H1 (cell line): Measurements from ENCODE around the gene RRP9. TPM values are rescaled to one million over a fixed set of nuclear protein-coding genes. Genes with fewer than 3 reads are reported as not detected.

ENCODE experiments used
- CTCF ChIA-PET: fragments of 300-600 bp; sonication (Branson Sonifier 250); formaldehyde crosslinking; loops from one replicate; lab custom pipeline; 2021; ENCODE audit not compliant: partially characterized antibody; lab: Charles Lee
- POLR2A ChIA-PET: fragments of 300-600 bp; sonication (Branson Sonifier 250); formaldehyde crosslinking; loops from one replicate; lab custom pipeline; 2021; ENCODE audit warnings: inconsistent platforms; ENCODE audit not compliant: partially characterized antibody; lab: Charles Lee
- DNase-seq, 2 experiments: peaks; one replicate each; pipeline versions ENCODE4 v3.0.0 to v3.0.0-alpha.2; 2010 to 2022; ENCODE audit warnings: low spot score in 2 of 2, low read depth in 1 of 2, mixed read lengths in 1 of 2
- FAIRE-seq: peaks from 2 replicates; lab custom pipeline; 2011; peaks lifted over from hg19 to GRCh38; lab: Jason Lieb, UNC
- H2AFZ ChIP-seq: 2 replicates; pipeline ENCODE4 v1.8.1; 2012; ENCODE audit warnings: low read length, inconsistent platforms
- H2AK5ac ChIP-seq: 2 replicates; pipeline ENCODE4 v1.6.1; 2013; ENCODE audit warnings: low read depth, low read length
- H2BK120ac ChIP-seq: replicated peaks from 2 replicates; pipeline ENCODE3; 2013; ENCODE audit warnings: low read depth, low read length, inconsistent platforms
- H2BK12ac ChIP-seq: 2 replicates; pipeline ENCODE4 v1.6.1; 2013; ENCODE audit warnings: low read depth, low read length
- H2BK15ac ChIP-seq: 2 replicates; pipeline ENCODE4 v1.6.1; 2013; ENCODE audit warnings: low read length
- H2BK20ac ChIP-seq: 2 replicates; pipeline ENCODE4 v1.6.1; 2013; ENCODE audit warnings: low read length
- H2BK5ac ChIP-seq: 2 replicates; pipeline ENCODE4 v1.6.1; 2013; ENCODE audit warnings: low read depth, low read length
- H3K14ac ChIP-seq: 2 replicates; pipeline ENCODE4 v1.6.1; 2013; ENCODE audit warnings: inconsistent platforms; ENCODE audit not compliant: insufficient read length
- H3K18ac ChIP-seq: 2 replicates; pipeline ENCODE4 v1.6.1; 2013; ENCODE audit warnings: low read length; ENCODE audit errors: extremely low read depth
- H3K23ac ChIP-seq: 2 replicates; pipeline ENCODE4 v1.6.1; 2013; ENCODE audit warnings: inconsistent platforms; ENCODE audit not compliant: insufficient read length
- H3K23me2 ChIP-seq: 2 replicates; pipeline ENCODE4 v1.6.1; 2013; ENCODE audit warnings: low read depth, low read length
- H3K27ac ChIP-seq: 2 replicates; pipeline ENCODE4 v1.6.1; 2011; ENCODE audit warnings: low read depth, low read length, inconsistent platforms
- H3K27me3 ChIP-seq, 4 experiments: replicated peaks in 1 of 4; 1 replicate in 1 of 4; 2 replicates in 3 of 4; pipeline versions ENCODE4 v1.6.1 to v1.8.1; 2011 to 2013; ENCODE audit warnings: low read length in 3 of 4, mild to moderate bottlenecking in 3 of 4, inconsistent platforms in 2 of 4, mixed read lengths in 2 of 4, moderate library complexity in 1 of 4; ENCODE audit not compliant: control insufficient read depth in 3 of 4, insufficient read depth in 3 of 4; ENCODE audit errors: extremely low read depth in 1 of 4
- H3K36me3 ChIP-seq, 4 experiments: 2 replicates each; pipeline versions ENCODE4 v1.6.1 to v1.8.1; 2011 to 2013; ENCODE audit warnings: mild to moderate bottlenecking in 4 of 4, low read length in 3 of 4, moderate library complexity in 2 of 4, control low read depth in 1 of 4, inconsistent platforms in 1 of 4; ENCODE audit not compliant: insufficient read depth in 4 of 4, control insufficient read depth in 2 of 4
- H3K4ac ChIP-seq: replicated peaks from 2 replicates; pipeline ENCODE3; 2013; ENCODE audit warnings: low read length, low read depth, mixed read lengths, inconsistent platforms; ENCODE audit not compliant: insufficient read length
- H3K4me1 ChIP-seq, 4 experiments: replicated peaks in 1 of 4; 1 replicate in 1 of 4; 2 replicates in 3 of 4; pipeline versions ENCODE4 v1.6.1 to v1.8.1; 2011 to 2013; ENCODE audit warnings: low read length in 3 of 4, inconsistent platforms in 2 of 4, mixed read lengths in 1 of 4; ENCODE audit not compliant: insufficient read depth in 4 of 4, control insufficient read depth in 3 of 4
- H3K4me2 ChIP-seq, 2 experiments: 2 replicates each; pipeline versions ENCODE4 v1.6.1 to v1.8.1; 2011 to 2013; ENCODE audit warnings: low read depth in 2 of 2, low read length in 2 of 2, control low read depth in 1 of 2, inconsistent platforms in 1 of 2, mild to moderate bottlenecking in 1 of 2; ENCODE audit not compliant: insufficient read depth in 1 of 2
- H3K4me3 ChIP-seq, 4 experiments: fragments of 200-600, 300-600 bp in 1 of 4; sonication (generic), shearing (Covaris generic), sonication (Bioruptor Twin) in 1 of 4; 2 replicates each; pipeline versions ENCODE4 v1.5.1 to v1.8.1; 2011 to 2016; ENCODE audit warnings: low read length in 4 of 4, low read depth in 3 of 4, control low read depth in 2 of 4, inconsistent platforms in 2 of 4, mild to moderate bottlenecking in 2 of 4, mixed read lengths in 1 of 4, moderate library complexity in 1 of 4; ENCODE audit not compliant: insufficient read depth in 2 of 4; ENCODE audit errors: extremely low read depth in 1 of 4
- H3K56ac ChIP-seq: replicated peaks from 2 replicates; pipeline ENCODE3; 2013; ENCODE audit warnings: low read depth, mild to moderate bottlenecking, mixed read lengths, low read length, inconsistent platforms; ENCODE audit not compliant: insufficient read length
- H3K79me1 ChIP-seq: 2 replicates; pipeline ENCODE4 v1.6.1; 2013; ENCODE audit warnings: low read depth, low read length, control low read depth
- H3K79me2 ChIP-seq, 2 experiments: 2 replicates each; pipeline versions ENCODE4 v1.6.1 to v1.8.1; 2012 to 2013; ENCODE audit warnings: low read length in 2 of 2, mild to moderate bottlenecking in 2 of 2, inconsistent platforms in 1 of 2; ENCODE audit not compliant: insufficient read depth in 2 of 2, control insufficient read depth in 1 of 2
- H3K9ac ChIP-seq, 4 experiments: replicated peaks in 1 of 4; 1 replicate in 1 of 4; 2 replicates in 3 of 4; pipeline versions ENCODE4 v1.6.1 to v1.8.1; 2011 to 2013; ENCODE audit warnings: low read depth in 3 of 4, low read length in 3 of 4, control low read depth in 2 of 4, mild to moderate bottlenecking in 2 of 4, moderate library complexity in 2 of 4, inconsistent platforms in 1 of 4; ENCODE audit errors: extremely low read depth in 1 of 4
- H3K9me3 ChIP-seq, 2 experiments: 2 replicates each; pipeline versions ENCODE4 v1.6.1 to v1.8.1; 2012 to 2013; ENCODE audit warnings: mild to moderate bottlenecking in 2 of 2, moderate library complexity in 2 of 2, control low read depth in 1 of 2, inconsistent platforms in 1 of 2, low read depth in 1 of 2, low read length in 1 of 2, mixed read lengths in 1 of 2; ENCODE audit not compliant: insufficient read depth in 2 of 2
- H4K20me1 ChIP-seq, 2 experiments: replicated peaks in 1 of 2; 2 replicates each; pipeline versions ENCODE3 to v1.8.1; 2011 to 2013; ENCODE audit warnings: inconsistent platforms in 2 of 2, low read length in 2 of 2, mild to moderate bottlenecking in 1 of 2; ENCODE audit not compliant: insufficient read depth in 2 of 2, control insufficient read depth in 1 of 2
- H4K5ac ChIP-seq: 2 replicates; pipeline ENCODE4 v1.6.1; 2013; ENCODE audit warnings: low read length, low read depth, mixed read lengths, inconsistent platforms; ENCODE audit not compliant: insufficient read length
- H4K8ac ChIP-seq: 2 replicates; pipeline ENCODE4 v1.8.0; 2013; ENCODE audit warnings: mild to moderate bottlenecking, moderate library complexity, low read length, inconsistent platforms; ENCODE audit not compliant: insufficient read depth; ENCODE audit errors: extremely low read depth
- H4K91ac ChIP-seq: replicated peaks from 2 replicates; pipeline ENCODE3; 2013; ENCODE audit warnings: low read length, mixed read lengths, inconsistent platforms; ENCODE audit not compliant: insufficient read length
- EP300 ChIP-seq, 2 experiments: IDR thresholded peaks; 1 replicate in 1 of 2; 2 replicates in 1 of 2; pipeline ENCODE4 v1.6.1; 2011 to 2012; ENCODE audit warnings: low read depth in 2 of 2, low read length in 2 of 2, mild to moderate bottlenecking in 2 of 2, borderline replicate concordance in 1 of 2, inconsistent platforms in 1 of 2, moderate library complexity in 1 of 2
- JUND ChIP-seq: IDR thresholded peaks from 2 replicates; pipeline ENCODE4 v1.6.1; 2011; ENCODE audit warnings: mild to moderate bottlenecking, improper control_type of control experiment, low read length
- NRF1 ChIP-seq: IDR thresholded peaks from 2 replicates; pipeline ENCODE4 v1.6.1; 2011; ENCODE audit warnings: mild to moderate bottlenecking, low read depth, low read length, improper control_type of control experiment
- POLR2AphosphoS5 ChIP-seq: IDR thresholded peaks from 2 replicates; pipeline ENCODE4 v1.6.1; 2011; ENCODE audit warnings: low read depth, low read length
- POU5F1 ChIP-seq: IDR thresholded peaks from 2 replicates; pipeline ENCODE4 v1.6.1; 2011; ENCODE audit warnings: low read depth, mild to moderate bottlenecking, low read length, moderate library complexity
- WGBS, 2 experiments: shearing (Covaris generic) in 1 of 2; methylation state at CpG; one replicate each; pipeline versions ENCODE4 v1.1.6 to v1.1.7; 2013 to 2015; ENCODE audit warnings: low lambda C conversion rate in 2 of 2, mixed read lengths in 2 of 2, inconsistent platforms in 1 of 2, low coverage in 1 of 2, missing lambda C conversion rate in 1 of 2; ENCODE audit not compliant: insufficient replicate concordance in 2 of 2, insufficient coverage in 1 of 2, insufficient read length in 1 of 2; ENCODE audit errors: extremely low coverage in 1 of 2, missing lambda C conversion rate in 1 of 2; 5-methylcytosine and 5-hydroxymethylcytosine counted together
- polyA plus RNA-seq, 7 experiments: library from polyadenylated mRNA; depleted of rRNA in 3 of 7; stranded (reverse) in 5 of 7; unstranded in 2 of 7; fragments of >200 nt in 5 of 7; fragments of 200-250 nt in 2 of 7; gene quantifications; 1 replicate in 5 of 7; 2 replicates in 1 of 7; 4 replicates in 1 of 7; pipeline versions ENCODE4 v1.2.1 to v1.2.3, GENCODE V29; 2011 to 2013; ENCODE audit warnings: missing spikeins in 2 of 7, mixed read lengths in 2 of 7
- total RNA-seq: library from RNA; stranded (reverse); fragmentation: NEBNext Ultra II Directional; extraction: Animal tissue kit (Norgen Biotek cat#: 25700); gene quantifications from 2 replicates; pipeline ENCODE4 v1.2.1, GENCODE V29; 2021
- TF ChIP-seq, protein P1 (sequence below): IDR thresholded peaks from 2 replicates; pipeline ENCODE4 v1.6.1; 2012; ENCODE audit warnings: low read length, inconsistent platforms

Gene RRP9
- total and polyA plus RNA-seq, 2 of the 8 experiments (the other 6 are each of a cell fraction or from before 2014, with no cell fraction given) = 55.6 to 68.9 TPM

DNA sequence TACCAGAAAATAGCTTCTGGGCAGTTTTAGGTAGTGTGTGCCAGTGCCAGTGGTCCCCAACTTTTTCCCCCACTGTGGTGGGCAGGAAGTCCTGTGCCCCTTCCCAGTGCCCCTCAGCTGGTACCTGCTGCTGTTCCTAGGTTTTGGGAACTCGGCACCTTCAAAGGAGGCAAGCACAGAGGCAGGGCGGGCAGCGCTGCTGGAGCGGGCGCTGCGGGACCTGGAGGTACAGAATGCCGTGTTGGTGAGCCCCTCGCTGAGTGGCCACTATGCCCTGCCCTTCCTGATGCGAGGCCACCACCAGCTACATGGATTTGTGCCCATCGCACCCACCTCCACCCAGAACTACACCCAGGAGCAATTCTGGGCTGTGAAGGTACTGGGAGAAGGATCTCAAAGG lies 38.5 kb upstream of the RRP9 start:
- no peak overlapping the region for H3K14ac ChIP-seq
- H3K18ac ChIP-seq = no peak overlapping the region
- peaks cover 10% of the 10 kb centered on the region for H3K79me1 ChIP-seq
- H3K4me1 ChIP-seq = peaks cover 5 to 18% (median 13%) of the 10 kb centered on the region in 4 experiments
- H2BK5ac ChIP-seq = no peak overlapping the region
- H3K56ac ChIP-seq = no peak overlapping the region
- 96% methylated on average over 10 of the region's 10 CpGs; no CpG with 5 or more reads in 1 of the 2 experiments for WGBS, 2 experiments
- peaks cover 0 to 6% of the 10 kb centered on the region in 2 experiments for H4K20me1 ChIP-seq
- H3K4me3 ChIP-seq = no peak overlapping the region
- H2BK20ac ChIP-seq = no peak overlapping the region
- H2BK15ac ChIP-seq = no peak overlapping the region
- H3K4me2 ChIP-seq = no peak overlapping the region
- no peak overlapping the region for H3K27ac ChIP-seq
- no peak overlapping the region for H2AK5ac ChIP-seq
- no peak overlapping the region for H3K4ac ChIP-seq
- no peak overlapping the region for H2AFZ ChIP-seq
- H4K8ac ChIP-seq = no peak overlapping the region
- no peak overlapping the region for H2BK120ac ChIP-seq
- no peak overlapping the region for H4K5ac ChIP-seq
- FAIRE-seq (no peak), DNase-seq (no peak)
- H3K9ac ChIP-seq = no peak overlapping the region
- POLR2A ChIA-PET = interaction anchor here (25.9 to 29.3 kb wide), 2 partner anchors 4 to 9 kb away, joined by 923 read pairs; partner anchors contain the start of genes ABHD14A, ABHD14B, ACY1 and PCBP4
- no peak overlapping the region for H3K23ac ChIP-seq
- no peaks in the 10 kb centered on the region for H3K36me3 ChIP-seq
- TF ChIP-seq, protein P1, sequence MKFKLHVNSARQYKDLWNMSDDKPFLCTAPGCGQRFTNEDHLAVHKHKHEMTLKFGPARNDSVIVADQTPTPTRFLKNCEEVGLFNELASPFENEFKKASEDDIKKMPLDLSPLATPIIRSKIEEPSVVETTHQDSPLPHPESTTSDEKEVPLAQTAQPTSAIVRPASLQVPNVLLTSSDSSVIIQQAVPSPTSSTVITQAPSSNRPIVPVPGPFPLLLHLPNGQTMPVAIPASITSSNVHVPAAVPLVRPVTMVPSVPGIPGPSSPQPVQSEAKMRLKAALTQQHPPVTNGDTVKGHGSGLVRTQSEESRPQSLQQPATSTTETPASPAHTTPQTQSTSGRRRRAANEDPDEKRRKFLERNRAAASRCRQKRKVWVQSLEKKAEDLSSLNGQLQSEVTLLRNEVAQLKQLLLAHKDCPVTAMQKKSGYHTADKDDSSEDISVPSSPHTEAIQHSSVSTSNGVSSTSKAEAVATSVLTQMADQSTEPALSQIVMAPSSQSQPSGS = no peak
- TF ChIP-seq POU5F1 (no peak), POLR2AphosphoS5 (no peak), JUND (no peak), NRF1 (no peak), EP300 (IDR thresholded peaks at IDR 0.05; ENCODE audit: borderline replicate concordance in 1 of 2, low read depth in 2 of 2, low read length in 2 of 2) (no peak)
- TF ChIP-seq, all 59 proteins: peak for 0
- no peak overlapping the region for H2BK12ac ChIP-seq
- no peak overlapping the region for H4K91ac ChIP-seq
- CTCF ChIA-PET = interaction anchor here (1.2 to 5.5 kb wide), 5 partner anchors 8 to 160 kb away, joined by 3 to 66 read pairs (median 25); partner anchors contain the start of genes PARP3, PCBP4, RPL29 and RRP9
- peaks cover 10% of the 10 kb centered on the region for H3K23me2 ChIP-seq
- peaks cover 2 to 19% (median 11%) of the 10 kb centered on the region in 4 experiments; a peak in 6 of 7 replicates for H3K27me3 ChIP-seq
- no peaks in the 10 kb centered on the region for H3K9me3 ChIP-seq
- H3K79me2 ChIP-seq = no peaks in the 10 kb centered on the region
